GM18873 (cell line): ENCODE measurements around the gene HNRNPUL1.
A peak's percentile ranks its signal among the peaks of the same experiment; 100 is the strongest.

ENCODE experiments used
- ATAC-seq: cut with Tn5 transposase; IDR thresholded peaks from one replicate; pipeline ENCODE4 v1.9.1; 2021; ENCODE audit warnings: mild to moderate bottlenecking, moderate library complexity, moderate number of reproducible peaks; ENCODE audit not compliant: unreplicated experiment, low FRiP score

Gene HNRNPUL1

DNA sequence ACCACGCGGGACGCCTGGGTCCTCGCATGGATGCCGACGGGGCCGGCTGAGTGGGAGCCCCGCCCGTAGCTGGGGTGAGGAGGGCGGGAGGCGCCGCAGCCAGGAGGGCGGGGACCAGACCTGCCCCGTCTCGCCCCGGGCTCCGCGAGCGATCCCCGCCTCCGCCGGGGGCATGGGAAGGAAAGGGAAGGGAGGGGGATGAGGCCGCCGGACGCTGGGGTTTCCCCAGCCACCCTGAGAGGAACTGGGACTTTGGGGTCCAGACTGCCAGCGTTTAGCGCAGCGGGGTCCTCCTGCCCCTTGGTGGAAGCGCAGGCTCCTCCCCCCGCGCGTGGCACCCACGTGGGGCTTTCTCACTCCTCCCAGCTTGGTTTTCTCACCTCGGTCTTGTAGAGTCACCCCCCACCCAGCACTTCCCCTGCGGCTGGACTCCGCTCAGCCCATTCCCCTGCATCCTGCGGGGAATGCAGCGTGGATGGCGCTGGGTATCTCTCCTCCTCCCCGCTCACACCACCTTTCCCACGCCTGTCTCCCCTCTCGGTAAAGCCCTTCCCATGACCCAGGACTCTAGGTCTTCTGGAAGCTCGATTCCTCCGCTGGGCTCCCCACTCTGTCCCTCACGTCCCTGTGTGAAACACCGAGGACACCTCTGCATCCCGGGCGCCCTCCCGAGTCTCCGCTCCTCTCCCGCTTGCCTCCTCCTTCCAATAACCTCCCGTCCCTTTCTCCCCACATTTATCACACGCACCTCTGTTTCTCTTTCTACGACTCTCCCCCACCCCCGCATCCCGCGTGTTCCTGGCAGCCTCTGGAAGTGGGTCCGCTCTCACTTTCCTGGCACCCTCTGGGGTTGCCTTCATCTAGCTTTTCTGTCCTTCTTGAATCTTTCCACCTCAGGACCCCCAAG lies 87.4 kb downstream of the HNRNPUL1 start:
- no peak for ATAC-seq

DNA sequence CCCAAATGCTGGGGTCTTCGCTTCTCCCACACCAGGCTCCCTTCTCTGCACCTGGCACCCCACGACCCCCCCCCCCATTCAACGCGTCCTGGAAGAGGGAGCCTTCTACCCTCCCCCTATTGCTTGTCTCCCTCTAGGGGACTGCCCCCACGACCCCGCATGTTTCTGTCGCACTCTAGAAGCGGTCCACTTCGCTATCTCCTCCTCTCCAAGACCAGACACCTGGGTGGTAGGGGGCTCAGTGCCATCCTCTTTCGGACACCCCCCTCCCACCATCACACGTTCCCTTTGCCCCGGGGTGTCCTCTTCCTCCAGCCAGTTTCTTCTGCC lies 88.1 kb downstream of the HNRNPUL1 start:
- ATAC-seq: no peak

DNA sequence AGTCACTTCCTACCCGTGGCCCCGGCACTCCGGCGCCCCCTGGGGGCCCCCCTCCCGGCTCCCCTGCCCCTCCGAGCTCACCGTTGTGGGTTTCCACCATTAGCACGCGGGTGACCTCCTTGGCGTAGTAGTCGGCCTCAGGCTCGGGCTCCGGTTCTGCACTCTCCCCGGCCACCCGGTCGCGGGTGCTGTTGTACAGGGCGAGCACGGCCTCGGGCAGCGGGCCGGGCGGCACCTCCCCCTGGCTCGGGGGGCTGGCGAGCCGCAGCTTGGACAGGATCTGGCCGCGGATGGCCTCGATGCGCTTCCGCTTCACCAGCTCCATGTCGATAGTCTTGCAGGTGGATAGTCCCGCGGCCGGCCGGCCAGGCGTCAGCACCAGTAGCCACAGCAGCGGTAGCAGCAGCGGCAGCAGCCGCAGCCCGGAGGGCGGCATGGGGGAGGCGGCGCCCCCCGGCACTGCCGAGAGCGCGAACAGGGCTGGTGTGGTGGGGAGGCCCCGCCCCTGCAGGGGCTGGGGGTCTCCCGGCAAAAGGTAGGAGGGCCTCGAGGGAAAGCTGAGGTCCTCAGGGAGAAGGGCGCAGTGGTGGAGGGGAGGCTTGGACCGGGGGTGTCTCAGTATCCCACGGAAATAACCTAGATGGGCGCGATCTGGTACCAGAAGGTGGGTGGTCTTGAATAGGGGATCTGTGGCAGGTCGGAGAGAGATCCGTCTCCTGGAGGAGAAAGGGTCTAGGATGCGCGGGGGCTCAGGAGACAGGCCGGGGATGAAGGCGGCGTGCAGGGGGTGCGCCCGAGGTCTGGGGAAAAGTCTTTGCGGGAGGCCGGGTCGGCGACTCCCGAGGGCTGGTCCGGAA lies 88.7 kb downstream of the HNRNPUL1 start:
- no peak for ATAC-seq

DNA sequence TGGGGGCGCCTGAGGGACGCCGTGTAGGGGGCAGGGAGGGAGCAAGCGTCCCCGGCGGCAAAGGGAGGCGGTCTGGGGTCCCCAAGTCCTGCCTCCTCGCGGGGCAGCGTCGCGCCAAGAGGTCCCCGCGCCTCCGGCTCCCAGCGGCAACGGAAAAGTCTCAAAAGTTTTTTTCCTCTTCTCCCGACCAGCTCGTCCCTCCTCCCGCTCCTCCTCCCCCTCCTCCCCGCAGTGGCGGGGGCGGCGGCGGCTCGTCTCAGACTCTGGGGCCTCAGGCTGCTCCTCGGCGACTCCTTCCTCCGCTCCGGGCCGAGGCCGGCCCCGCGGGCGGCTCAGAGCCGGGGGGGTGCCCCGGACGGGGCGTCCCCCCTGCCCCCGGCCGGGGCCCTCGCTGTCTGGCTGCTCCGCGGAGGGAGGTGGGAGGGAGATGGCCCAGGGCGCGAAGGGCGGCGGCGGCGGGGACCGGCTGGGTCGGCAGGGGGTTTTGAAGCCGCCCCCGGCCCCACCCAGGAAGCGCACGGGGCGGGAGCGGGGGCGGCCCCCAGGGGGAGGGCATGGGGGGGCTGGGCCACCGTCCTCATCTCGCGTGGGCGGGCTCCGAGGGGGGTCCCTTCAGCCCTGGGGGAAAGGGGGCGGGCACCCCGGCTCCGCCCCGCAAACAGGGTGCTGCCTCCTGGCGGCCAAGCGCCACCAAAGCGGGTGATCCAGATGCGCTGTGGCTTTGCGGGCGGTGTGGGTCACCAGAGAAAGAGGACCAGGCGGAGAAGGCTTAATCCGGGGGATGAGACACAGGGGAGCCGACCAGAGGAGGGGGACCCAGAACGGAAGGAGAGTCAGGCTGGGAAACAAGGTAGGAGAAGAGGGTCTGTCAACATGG lies 89.5 kb downstream of the HNRNPUL1 start, which contains the start of gene TGFB1:
TGFB1 (minus strand) TSS at position 457 of the 877 bp plus-strand sequence. CDS start 878 bp downstream, outside the sequence.
- ATAC-seq: peak; percentile 31

DNA sequence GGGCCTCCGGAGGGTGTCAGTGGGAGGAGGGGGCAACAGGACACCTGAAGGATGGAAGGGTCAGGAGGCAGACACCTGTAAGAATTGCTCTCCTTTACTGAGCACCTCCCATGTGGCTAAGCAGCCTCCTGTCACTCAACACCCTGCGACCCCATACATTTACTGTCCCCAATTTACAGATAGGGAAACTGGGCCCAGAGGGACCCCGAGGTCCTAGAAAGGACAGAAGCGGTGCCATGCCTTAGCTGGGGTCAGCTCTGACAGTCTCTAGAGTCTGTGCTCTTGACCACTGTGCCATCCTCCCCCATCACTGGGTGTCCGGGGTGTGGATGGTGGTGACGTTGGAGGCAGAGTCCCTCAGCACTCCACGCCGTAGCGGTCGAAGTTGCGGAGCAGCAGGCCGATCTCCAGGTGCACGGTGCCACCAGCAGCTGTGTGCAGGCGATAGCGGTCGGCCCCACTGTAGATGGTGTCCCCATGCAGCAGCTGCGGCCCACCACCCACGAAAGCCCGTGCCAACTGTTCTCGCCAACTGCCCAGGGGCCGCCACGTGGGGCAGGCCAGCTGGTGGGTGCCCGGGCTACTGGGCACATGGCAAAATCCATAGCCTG lies 90.3 kb downstream of the HNRNPUL1 start:
- ATAC-seq: no peak

DNA sequence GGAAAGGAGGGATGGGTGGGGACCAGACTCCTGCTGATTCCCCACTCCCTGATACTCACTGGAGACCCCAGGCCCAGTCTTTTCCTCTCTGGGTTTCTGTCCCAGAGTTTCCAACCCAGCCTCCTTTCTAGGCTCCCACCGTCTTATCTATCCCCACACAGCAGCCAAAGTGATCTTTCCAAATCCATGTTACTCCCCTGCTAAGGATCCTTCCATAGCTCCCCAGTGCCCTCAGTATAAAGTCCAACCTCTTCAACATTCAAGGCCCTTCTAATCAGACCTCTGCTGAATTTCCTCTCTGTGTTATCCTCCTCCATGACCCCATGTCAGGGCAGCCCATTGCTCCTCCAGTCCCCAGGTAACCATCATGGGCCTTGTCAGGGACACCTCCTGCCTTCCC lies 90.9 kb downstream of the HNRNPUL1 start:
- ATAC-seq: no peak

DNA sequence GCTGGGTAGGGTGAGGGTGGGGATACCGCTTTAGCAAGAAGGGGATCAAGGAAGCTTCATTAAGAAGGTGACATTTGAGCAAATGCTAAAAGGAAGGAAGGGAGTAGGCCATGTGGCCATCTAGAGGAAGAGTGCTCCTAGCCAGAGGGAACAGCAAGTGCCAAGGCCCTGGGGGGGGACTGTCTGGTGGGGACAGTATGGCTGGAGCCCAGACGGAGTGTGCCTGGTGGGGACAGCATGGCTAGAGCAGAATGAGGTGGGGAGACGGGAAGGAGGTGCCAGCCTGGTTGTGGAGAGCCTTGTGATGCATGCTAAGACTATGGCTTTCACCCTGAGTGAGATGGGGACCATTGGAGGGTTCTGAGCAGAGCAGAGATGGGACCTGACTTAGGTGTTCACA lies 91.6 kb downstream of the HNRNPUL1 start:
- ATAC-seq: no peak

DNA sequence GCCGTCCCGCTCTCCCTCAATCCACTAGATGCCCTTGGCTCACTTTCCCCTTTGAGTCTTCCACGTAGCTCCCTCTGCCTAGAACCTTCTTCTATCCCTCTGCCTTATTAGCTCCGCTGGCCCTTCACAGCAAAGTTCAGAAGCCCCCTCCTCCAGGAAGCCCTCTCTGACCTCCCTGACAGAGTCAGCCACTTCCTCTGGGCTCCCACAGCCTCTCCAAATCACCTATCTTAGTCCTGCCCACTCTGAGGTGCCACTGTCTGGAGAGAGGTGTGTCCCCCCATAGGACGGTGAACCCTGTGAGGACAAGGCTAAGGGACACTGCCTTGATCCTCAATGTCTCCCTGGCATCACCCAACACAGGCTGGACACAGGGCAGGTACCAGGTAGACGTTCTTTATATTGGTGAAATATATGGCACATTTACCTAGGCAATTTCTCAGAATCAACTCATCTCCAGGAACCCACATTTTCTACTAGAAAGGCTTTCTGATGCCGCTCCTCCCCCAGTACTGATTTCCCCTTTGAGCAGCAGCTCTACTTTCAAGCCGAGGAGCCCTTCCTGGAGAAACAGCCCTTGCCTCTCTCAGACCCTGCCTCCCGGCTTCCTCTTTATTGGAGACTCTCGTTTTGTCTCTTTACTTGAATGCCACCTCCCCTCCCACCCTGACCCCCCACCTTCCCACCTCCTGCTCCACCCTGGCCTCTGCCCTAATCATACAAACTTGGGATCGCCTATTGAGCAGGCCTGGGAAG lies 93.0 kb downstream of the HNRNPUL1 start:
- no peak for ATAC-seq
